Left ventricle myocardium inferior (tissue), 1 donor: ENCODE measurements around the gene DCLK1. TPM values are rescaled to one million over a fixed set of nuclear protein-coding genes. Genes with fewer than 3 reads are reported as not detected.

Experiments used
- DNase-seq: peaks from one replicate; pipeline ENCODE4 v3.0.0-alpha.2; 2020
- H3K27ac ChIP-seq: fragments of 200-600 bp; replicated peaks from 2 replicates; pipeline ENCODE4 v1.8.0; 2021
- H3K27me3 ChIP-seq: fragments of 200-600 bp; 2 replicates; pipeline ENCODE4 v1.8.0; 2021; ENCODE audit warnings: low read depth
- H3K36me3 ChIP-seq: fragments of 200-600 bp; 2 replicates; pipeline ENCODE4 v1.8.0; 2021
- H3K4me1 ChIP-seq: fragments of 200-600 bp; 2 replicates; pipeline ENCODE4 v1.8.0; 2021
- H3K4me3 ChIP-seq: fragments of 200-600 bp; 2 replicates; pipeline ENCODE4 v1.8.0; 2021; ENCODE audit warnings: mild to moderate bottlenecking, moderate library complexity
- H3K9me3 ChIP-seq: fragments of 200-600 bp; replicated peaks from 2 replicates; pipeline ENCODE4 v1.8.0; 2021
- CTCF ChIP-seq: fragments of 200-600 bp; IDR thresholded peaks from 2 replicates; pipeline ENCODE4 v1.8.0; 2021; ENCODE audit warnings: antibody characterized with exemption, mild to moderate bottlenecking, borderline replicate concordance
- intact Hi-C: fragments of 100-400 bp; cut with micrococcal nuclease; formaldehyde crosslinking; loops from one replicate; pipeline ENCODE4 v1.11.0; 2022
- total RNA-seq: library from RNA; stranded (reverse); fragmentation: NEBNext Ultra II Directional; extraction: Animal tissue kit (Norgen Biotek cat#: 25700); gene quantifications from one replicate; pipeline ENCODE4 v1.2.1, GENCODE V29; 2021
- donor health status: DM: no; HTN: yes; CAD: no; lungs with severe emphysema.

Gene DCLK1
- total RNA-seq, 1 donor from 2014 or later = 8.4 TPM

- Histone ChIP-seq H3K9me3 (no peaks in the 10 kb centered on the region), H3K4me3 (no peak overlapping the region), H3K4me1 (peaks cover 28% of the 10 kb centered on the region), H3K27ac (no peak overlapping the region), H3K27me3 (no peaks in the 10 kb centered on the region), H3K36me3 (no peaks in the 10 kb centered on the region)
- TF ChIP-seq CTCF = no peak
- no peak for DNase-seq
- intact Hi-C loops = no loop called here
Measured at GRCh38 chr13:35859981-35860380, 271.2 kb downstream of the DCLK1 start.

GRCh38 chr13:35858665-35859064 is 272.5 kb downstream of the DCLK1 start:
- intact Hi-C loops = no loop called here
- no peak for TF ChIP-seq CTCF
- H3K4me3 ChIP-seq = no peak overlapping the region
- H3K27me3 ChIP-seq = no peaks in the 10 kb centered on the region
- no peaks in the 10 kb centered on the region for H3K9me3 ChIP-seq
- H3K36me3 ChIP-seq = no peaks in the 10 kb centered on the region
- peak overlapping the region; percentile 66 for H3K27ac ChIP-seq
- H3K4me1 ChIP-seq = peaks cover 28% of the 10 kb centered on the region
- no peak for DNase-seq

- Histone ChIP-seq H3K27ac (peak overlapping the region; percentile 66), H3K4me1 (peaks cover 28% of the 10 kb centered on the region), H3K36me3 (no peaks in the 10 kb centered on the region), H3K9me3 (no peaks in the 10 kb centered on the region), H3K27me3 (no peaks in the 10 kb centered on the region), H3K4me3 (no peak overlapping the region)
- DNase-seq = no peak
- intact Hi-C loops = no loop called here
- no peak for TF ChIP-seq CTCF
Measured at GRCh38 chr13:35857769-35858168, 273.4 kb downstream of the DCLK1 start.

- no peak for TF ChIP-seq CTCF
- Histone ChIP-seq H3K27ac (no peak overlapping the region), H3K9me3 (no peaks in the 10 kb centered on the region), H3K36me3 (no peaks in the 10 kb centered on the region), H3K27me3 (no peaks in the 10 kb centered on the region), H3K4me1 (peaks cover 28% of the 10 kb centered on the region), H3K4me3 (no peak overlapping the region)
- DNase-seq = no peak
- intact Hi-C loops = no loop called here
Measured at GRCh38 chr13:35856721-35857364, 274.3 kb downstream of the DCLK1 start.

- no peak overlapping the region for H3K4me3 ChIP-seq
- H3K27ac ChIP-seq = no peak overlapping the region
- H3K27me3 ChIP-seq = no peaks in the 10 kb centered on the region
- intact Hi-C loops = no loop called here
- H3K36me3 ChIP-seq = no peaks in the 10 kb centered on the region
- no peaks in the 10 kb centered on the region for H3K9me3 ChIP-seq
- no peak for DNase-seq
- no peak for TF ChIP-seq CTCF
- peaks cover 28% of the 10 kb centered on the region for H3K4me1 ChIP-seq
Measured at GRCh38 chr13:35856084-35856483, 275.1 kb downstream of the DCLK1 start.
